Heart left ventricle (tissue), 16 donors: ENCODE measurements around the gene SPATA33. TPM values are rescaled to one million over a fixed set of nuclear protein-coding genes. Genes with fewer than 3 reads are reported as not detected.
A peak's percentile ranks its signal among the peaks of the same experiment; 100 is the strongest.

Source experiments
- ATAC-seq, 4 donors: fragments of 200-7000 bp; cut with Tn5 transposase; one replicate each; pipeline ENCODE4 v1.9.1; 2020 to 2022; ENCODE audit warnings: moderate library complexity in 4 of 4, mild to moderate bottlenecking in 3 of 4, moderate number of reproducible peaks in 1 of 4
- DNase-seq, 5 donors: peaks; one replicate each; pipeline ENCODE4 v3.0.0-alpha.2; 2020
- H3K27ac ChIP-seq, 12 donors: fragments of 200-600 bp; sonication (generic) in 4 of 12; one replicate each; pipeline versions ENCODE4 v1.5.0 to v1.8.0; 2016 to 2022; ENCODE audit warnings: mild to moderate bottlenecking in 2 of 12
- H3K27me3 ChIP-seq, 9 donors: fragments of 200-600 bp; sonication (generic) in 2 of 9; one replicate each; pipeline versions ENCODE4 v1.5.1 to v1.8.0; 2016 to 2022; ENCODE audit warnings: mild to moderate bottlenecking in 3 of 9
- H3K36me3 ChIP-seq, 9 donors: fragments of 200-600 bp; sonication (generic) in 2 of 9; one replicate each; pipeline versions ENCODE4 v1.5.0 to v1.8.0; 2018 to 2022; ENCODE audit warnings: mild to moderate bottlenecking in 2 of 9
- H3K4me1 ChIP-seq, 12 donors: fragments of 200-600 bp; sonication (generic) in 4 of 12; one replicate each; pipeline versions ENCODE4 v1.5.0 to v1.8.0; 2016 to 2022; ENCODE audit warnings: mild to moderate bottlenecking in 3 of 12
- H3K4me3 ChIP-seq, 12 donors: fragments of 200-600 bp; sonication (generic) in 4 of 12; one replicate each; pipeline versions ENCODE4 v1.5.0 to v1.8.0; 2017 to 2022; ENCODE audit warnings: mild to moderate bottlenecking in 9 of 12, moderate library complexity in 4 of 12
- H3K9me3 ChIP-seq, 12 donors: fragments of 200-600 bp; sonication (generic) in 4 of 12; one replicate each; pipeline versions ENCODE4 v1.5.0 to v1.8.0; 2016 to 2022; ENCODE audit warnings: mild to moderate bottlenecking in 1 of 12
- POLR2A ChIP-seq, 2 donors: fragments of 450-650 bp; IDR thresholded peaks; one replicate each; pipeline ENCODE4 v1.6.1; 2017; ENCODE audit warnings: antibody characterized with exemption in 2 of 2, mild to moderate bottlenecking in 2 of 2, moderate library complexity in 2 of 2
- WGBS, 4 donors: extraction: QIAGEN DNeasy Blood & Tissue Kit in 2 of 4; methylation state at CpG; one replicate each; pipeline versions ENCODE4 v1.1.5 to v1.1.7; 2013 to 2018; 5-methylcytosine and 5-hydroxymethylcytosine counted together
- intact Hi-C, 10 donors: fragments of 100-400 bp; cut with DNase I; formaldehyde crosslinking; loops; one replicate each; pipeline versions ENCODE4 v1.11.1 to v1.14.2; 2022
- long read RNA-seq, 3 donors: library from polyadenylated mRNA; unstranded; transcript quantifications; one replicate each; pipeline ENCODE4 v2.0.0, GENCODE V29; 2020 to 2021
- polyA plus RNA-seq, 2 donors: library from polyadenylated mRNA; stranded (reverse); fragments of 200-250 nt; gene quantifications; one replicate each; pipeline ENCODE4 v1.2.3, GENCODE V29; 2013
- total RNA-seq, 9 donors: library from RNA; depleted of rRNA in 2 of 9; stranded (reverse); fragments of >200 nt in 2 of 9; fragmentation: NEBNext Ultra II Directional in 3 of 9; extraction: Animal tissue kit (Norgen Biotek cat#: 25700) in 3 of 9; gene quantifications; one replicate each; pipeline versions ENCODE4 v1.1.0 to v1.2.4, GENCODE V29; 2016 to 2023
- TF ChIP-seq, protein P1 (sequence below), 12 donors: fragments of 200-600 bp; sonication (generic) in 4 of 12; IDR thresholded peaks; one replicate each; pipeline versions ENCODE4 v1.5.0 to v1.8.0; 2018 to 2022; ENCODE audit warnings: antibody characterized with exemption in 12 of 12, mild to moderate bottlenecking in 5 of 12
- donor health status: ischemic (EF 13 %, LVEDD 7.1; RV severe dilation, severe dysfunction).
- donor health status: healthy with polysubstance abuse.
- donor health status: DM: no; HTN: yes; CAD: no.
- donor health status: DM: no; HTN: no; CAD: no.
- donor health status: ischemic (EF 25% LVEDD 6.9; RV normal size, moderate dysfunction).
- donor health status: ischemic (EF 25% LVEDD 5.7; RV mildly dilated, moderate dysfunction).
- donor health status: healthy.
- donor health status: DM: yes; HTN: yes; CAD: no.
- donor health status: ischemic (EF 35%, LVEDD 5.7; RV mildly dilated, moderate dysfunction).
- donor health status: nonischemic (EF 11% LVEDD 7.7; RV severe dilation, severe dysfunction).
- donor health status: DM: yes; HTN: yes; CAD: no.
- donor health status: PGD.
- donor health status: ischemic (EF 29% LVEDD 5.4; RV normal size, mild dysfunction).
- donor health status: nonischemic (EF 23%, LVEDD 6.1; RV moderate dilation, normal function).

SPATA33 gene
- total RNA-seq (1 to 10 TPM in 8 of 9 donors, under 1 TPM in 1; 0.94 to 5.1 (median 3.0) TPM), polyA plus RNA-seq (1 to 10 TPM; 1.8 to 3.9 TPM)
- long read RNA-seq, donor 1, partial matches to known transcripts = 0 of 3 reads
- long read RNA-seq, donor 1, other reads (novel, unspliced or antisense) = 2 of 3 reads
- long read RNA-seq, donor 2, partial matches to known transcripts = 0 of 4 reads
- long read RNA-seq, donor 2, other reads (novel, unspliced or antisense) = 2 of 4 reads
- long read RNA-seq, donor 3, partial matches to known transcripts = 0 of 3 reads
- long read RNA-seq, donor 3, other reads (novel, unspliced or antisense) = 1 of 3 reads

DNA sequence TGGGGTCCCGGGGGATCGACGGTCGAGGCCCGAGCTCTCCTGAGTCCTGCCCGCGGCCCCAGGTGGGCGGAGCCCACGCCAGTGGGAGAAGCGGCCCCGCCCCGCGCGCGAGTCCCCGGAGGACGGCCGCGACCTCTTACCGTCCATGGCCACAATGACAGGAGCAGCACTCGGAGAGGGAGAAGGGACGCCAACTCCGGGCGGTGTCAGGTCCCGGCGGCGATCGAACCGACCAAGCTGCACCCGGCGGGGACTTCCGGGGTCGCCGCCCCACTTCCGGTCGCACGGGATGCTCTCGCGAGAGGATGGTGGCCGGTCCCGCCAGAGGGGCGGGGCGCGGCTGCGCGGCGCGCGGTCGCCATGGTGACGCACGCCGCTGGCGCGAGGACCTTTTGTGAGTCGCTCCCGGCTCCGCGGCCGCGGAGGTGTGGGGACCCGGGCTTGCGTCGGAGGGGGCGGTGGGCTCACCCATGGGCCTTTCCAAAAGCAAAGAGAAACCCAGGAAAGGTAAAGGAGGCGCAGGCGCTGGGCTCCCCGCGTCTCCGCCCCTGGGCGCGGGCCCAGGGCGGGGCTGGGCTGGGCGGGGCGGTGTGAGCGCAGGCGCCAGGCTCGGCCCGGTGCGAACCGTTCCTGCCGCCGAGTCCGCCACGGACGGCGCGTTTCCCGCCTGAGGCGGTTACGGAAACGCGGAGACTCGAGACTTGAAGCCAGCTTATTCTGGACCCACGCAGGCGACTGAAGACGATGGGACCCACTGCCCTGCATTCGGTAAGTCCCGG lies at the start of gene SPATA33, which contains the start of gene CHMP1A:
TSS of gene SPATA33 (plus strand) at position 395 of the 779 bp plus-strand sequence. CDS start at position 471, 76 bp downstream.
TSS of gene CHMP1A (minus strand) at position 267 of the 779 bp plus-strand sequence. CDS start at position 147, 120 bp downstream.
- DNase-seq (peak; percentile 89 to 96 (median 91)), ATAC-seq (peak; percentile 86 to 98 (median 96))
- H3K4me3 ChIP-seq = peak within 1 kb of the TSS; percentile 73 to 100 (median 94)
- intact Hi-C loops = loop anchor here in 1 of 10 donors (5.0 kb wide), 1 partner anchor 45 kb away; the partner anchor contains the start of gene SPATA2L
- H3K36me3 ChIP-seq = peaks cover 0 to 34% (median 11%) of the 10 kb centered on the region in 9 donors
- no peaks in the 10 kb centered on the region for H3K27me3 ChIP-seq
- H3K27ac ChIP-seq = peak within 1 kb of the TSS; percentile 66 to 91 (median 86)
- WGBS, 4 donors = 0% methylated on average over 33 to 99 of the region's 99 CpGs
- no peaks in the 10 kb centered on the region for H3K9me3 ChIP-seq
- peak in 1 of 2 donors; percentile 63 for TF ChIP-seq POLR2A (IDR thresholded peaks at IDR 0.05)
- TF ChIP-seq, protein P1, sequence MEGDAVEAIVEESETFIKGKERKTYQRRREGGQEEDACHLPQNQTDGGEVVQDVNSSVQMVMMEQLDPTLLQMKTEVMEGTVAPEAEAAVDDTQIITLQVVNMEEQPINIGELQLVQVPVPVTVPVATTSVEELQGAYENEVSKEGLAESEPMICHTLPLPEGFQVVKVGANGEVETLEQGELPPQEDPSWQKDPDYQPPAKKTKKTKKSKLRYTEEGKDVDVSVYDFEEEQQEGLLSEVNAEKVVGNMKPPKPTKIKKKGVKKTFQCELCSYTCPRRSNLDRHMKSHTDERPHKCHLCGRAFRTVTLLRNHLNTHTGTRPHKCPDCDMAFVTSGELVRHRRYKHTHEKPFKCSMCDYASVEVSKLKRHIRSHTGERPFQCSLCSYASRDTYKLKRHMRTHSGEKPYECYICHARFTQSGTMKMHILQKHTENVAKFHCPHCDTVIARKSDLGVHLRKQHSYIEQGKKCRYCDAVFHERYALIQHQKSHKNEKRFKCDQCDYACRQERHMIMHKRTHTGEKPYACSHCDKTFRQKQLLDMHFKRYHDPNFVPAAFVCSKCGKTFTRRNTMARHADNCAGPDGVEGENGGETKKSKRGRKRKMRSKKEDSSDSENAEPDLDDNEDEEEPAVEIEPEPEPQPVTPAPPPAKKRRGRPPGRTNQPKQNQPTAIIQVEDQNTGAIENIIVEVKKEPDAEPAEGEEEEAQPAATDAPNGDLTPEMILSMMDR (IDR thresholded peaks at IDR 0.05) = no peak
- peaks cover 5 to 24% (median 18%) of the 10 kb centered on the region in 12 donors for H3K4me1 ChIP-seq

DNA sequence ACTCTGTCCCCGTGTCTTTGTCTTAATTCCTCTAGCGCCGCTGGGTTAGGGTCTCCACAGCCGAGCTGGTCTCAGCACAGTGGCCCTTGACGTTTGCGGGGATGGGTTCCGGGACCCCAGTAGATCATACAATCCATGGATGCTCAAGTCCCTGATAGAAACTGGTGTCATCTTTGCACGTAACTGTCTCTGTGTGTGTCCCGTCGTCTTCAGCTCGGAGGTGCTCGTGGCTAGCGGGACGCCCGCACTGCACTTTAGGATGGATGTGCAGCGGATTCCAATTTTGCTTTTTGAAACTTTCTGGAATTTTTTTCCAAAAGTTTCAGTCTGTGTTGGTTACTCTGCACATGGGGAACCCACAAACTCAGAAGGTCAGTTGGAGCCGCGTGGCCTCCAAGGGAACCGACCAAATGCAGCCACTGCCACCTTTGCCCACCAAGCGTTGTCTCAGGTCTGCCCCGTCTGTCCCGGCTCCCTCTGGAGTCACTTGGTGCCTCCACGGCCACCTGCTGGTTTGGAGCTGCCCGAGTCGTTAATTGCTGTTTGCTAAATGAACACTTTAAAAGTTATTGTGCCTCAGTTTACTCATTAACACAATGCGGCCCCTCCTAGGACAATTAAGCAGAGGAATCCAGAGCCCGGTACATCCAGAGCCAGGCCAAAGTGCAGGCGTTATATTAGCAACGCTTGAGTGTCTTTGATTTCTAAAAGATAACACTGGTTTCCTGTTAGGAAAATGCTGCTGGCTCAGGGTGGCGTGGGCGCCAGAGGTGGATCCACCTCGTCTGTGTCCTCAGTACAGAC lies 49.5 kb upstream of the SPATA33 start:
- Histone ChIP-seq H3K9me3 (no peaks in the 10 kb centered on the region), H3K36me3 (no peaks in the 10 kb centered on the region), H3K4me1 (no peaks in the 10 kb centered on the region), H3K27ac (no peak overlapping the region), H3K4me3 (no peak overlapping the region), H3K27me3 (peaks cover 0 to 22% (median 0%) of the 10 kb centered on the region in 9 donors)
- 72 to 79% (median 75%) methylated on average over 32 of the region's 32 CpGs for WGBS, 4 donors
- TF ChIP-seq, protein P1 (IDR thresholded peaks at IDR 0.05) = no peak
- no peak for ATAC-seq
- intact Hi-C loops = no loop called here
- DNase-seq = no peak

DNA sequence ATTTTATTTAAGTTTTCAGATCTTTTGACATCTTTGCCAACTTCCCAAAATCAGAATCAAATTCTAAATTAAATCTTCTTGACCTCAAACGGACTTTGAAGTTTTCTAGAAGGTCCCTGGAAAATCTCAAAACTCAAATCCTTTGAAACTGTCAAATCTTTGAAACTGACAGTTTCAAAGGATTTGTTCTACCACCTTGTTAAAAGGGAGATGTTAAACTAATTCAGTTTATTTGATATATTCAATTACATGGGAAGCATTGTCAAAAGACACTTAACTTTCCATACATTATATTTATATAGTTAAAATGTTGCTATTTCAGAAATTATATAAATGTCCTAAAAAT lies 47.6 kb upstream of the SPATA33 start:
- WGBS, 4 donors = 64 to 79% (median 76%) methylated on average over 1 of the region's 1 CpG
- TF ChIP-seq, protein P1 (IDR thresholded peaks at IDR 0.05) = no peak
- TF ChIP-seq POLR2A (IDR thresholded peaks at IDR 0.05) = no peak
- Histone ChIP-seq H3K9me3 (no peaks in the 10 kb centered on the region), H3K4me1 (no peaks in the 10 kb centered on the region), H3K36me3 (no peaks in the 10 kb centered on the region), H3K4me3 (no peak overlapping the region), H3K27me3 (peaks cover 0 to 28% (median 2%) of the 10 kb centered on the region in 9 donors), H3K27ac (no peak overlapping the region)
- intact Hi-C loops = no loop called here
- no peak for ATAC-seq
- no peak for DNase-seq
